H9 (cell line): ENCODE measurements around the gene CADPS. TPM values are rescaled to one million over a fixed set of nuclear protein-coding genes. Genes with fewer than 3 reads are reported as not detected.

Experiments used
- DNase-seq: peaks from one replicate; pipeline ENCODE4 v3.0.0-alpha.2; 2017
- H2AFZ ChIP-seq: one replicate; pipeline ENCODE4 v1.6.1; 2013; ENCODE audit warnings: mild to moderate bottlenecking, low read length, control low read depth, moderate library complexity
- H2AK5ac ChIP-seq: 2 replicates; pipeline ENCODE4 v1.6.1; 2013; ENCODE audit warnings: low read length, control low read depth, mixed read lengths; ENCODE audit not compliant: insufficient read length
- H2BK120ac ChIP-seq: one replicate; pipeline ENCODE4 v1.6.1; 2013; ENCODE audit warnings: low read depth, mild to moderate bottlenecking, low read length, control low read depth, inconsistent platforms; ENCODE audit not compliant: poor library complexity, severe bottlenecking
- H2BK12ac ChIP-seq: 2 replicates; pipeline ENCODE4 v1.6.1; 2013; ENCODE audit warnings: low read length, control low read depth, mixed read lengths, low read depth; ENCODE audit not compliant: insufficient read length
- H2BK15ac ChIP-seq: 2 replicates; pipeline ENCODE4 v1.6.1; 2013; ENCODE audit warnings: low read depth, low read length, control low read depth
- H2BK20ac ChIP-seq: one replicate; pipeline ENCODE4 v1.6.1; 2013; ENCODE audit warnings: low read depth, mild to moderate bottlenecking, low read length, control low read depth, inconsistent platforms; ENCODE audit not compliant: poor library complexity, severe bottlenecking
- H2BK5ac ChIP-seq: 2 replicates; pipeline ENCODE4 v1.6.1; 2013; ENCODE audit warnings: low read length, control low read depth, mixed read lengths; ENCODE audit not compliant: insufficient read length
- H3K14ac ChIP-seq: 2 replicates; pipeline ENCODE4 v1.6.1; 2013; ENCODE audit warnings: low read length, control low read depth; ENCODE audit not compliant: insufficient read depth
- H3K18ac ChIP-seq: 2 replicates; pipeline ENCODE4 v1.6.1; 2013; ENCODE audit warnings: low read depth, mild to moderate bottlenecking, mixed read lengths, low read length, control low read depth; ENCODE audit not compliant: insufficient read length
- H3K23ac ChIP-seq: 2 replicates; pipeline ENCODE4 v1.6.1; 2013; ENCODE audit warnings: low read length, control low read depth, mixed read lengths, low read depth; ENCODE audit not compliant: insufficient read length
- H3K23me2 ChIP-seq: 2 replicates; pipeline ENCODE4 v1.6.1; 2013; ENCODE audit warnings: low read depth, mild to moderate bottlenecking, mixed read lengths, low read length, control low read depth; ENCODE audit not compliant: insufficient read length, poor library complexity, severe bottlenecking
- H3K27ac ChIP-seq: 2 replicates; pipeline ENCODE4 v1.5.1; 2013; ENCODE audit warnings: low read length, control low read depth, mixed read lengths, low read depth; ENCODE audit not compliant: insufficient read length
- H3K27me3 ChIP-seq: 2 replicates; pipeline ENCODE4 v1.6.1; 2013; ENCODE audit warnings: low read length, control low read depth, inconsistent platforms; ENCODE audit not compliant: insufficient read depth
- H3K4ac ChIP-seq: 2 replicates; pipeline ENCODE4 v1.6.1; 2013; ENCODE audit warnings: low read depth, mild to moderate bottlenecking, control low read depth, inconsistent platforms, low read length, moderate library complexity
- H3K4me1 ChIP-seq: 2 replicates; pipeline ENCODE4 v1.6.1; 2013; ENCODE audit warnings: low read length, control low read depth, inconsistent platforms; ENCODE audit not compliant: insufficient read depth
- H3K4me2 ChIP-seq: 2 replicates; pipeline ENCODE4 v1.6.1; 2013; ENCODE audit warnings: low read length, control low read depth, mixed read lengths; ENCODE audit not compliant: insufficient read length, insufficient read depth
- H3K56ac ChIP-seq: 2 replicates; pipeline ENCODE4 v1.6.1; 2013; ENCODE audit warnings: low read depth, mild to moderate bottlenecking, mixed read lengths, low read length, control low read depth; ENCODE audit not compliant: insufficient read length
- H3K79me1 ChIP-seq: 2 replicates; pipeline ENCODE4 v1.6.1; 2013; ENCODE audit warnings: low read depth, mild to moderate bottlenecking, moderate library complexity, low read length, control low read depth, inconsistent platforms; ENCODE audit not compliant: insufficient read depth, poor library complexity, severe bottlenecking
- H3K79me2 ChIP-seq: 2 replicates; pipeline ENCODE4 v1.6.1; 2013; ENCODE audit warnings: low read length, control low read depth, inconsistent platforms; ENCODE audit not compliant: insufficient read depth
- H3K9ac ChIP-seq: 2 replicates; pipeline ENCODE4 v1.6.1; 2013; ENCODE audit warnings: low read length, control low read depth, mixed read lengths; ENCODE audit not compliant: insufficient read length; ENCODE audit errors: extremely low read depth
- H3K9me3 ChIP-seq: one replicate; pipeline ENCODE4 v1.6.1; 2013; ENCODE audit warnings: low read depth, low read length, inconsistent platforms; ENCODE audit not compliant: control insufficient read depth
- H3T11ph ChIP-seq: one replicate; pipeline ENCODE4 v1.6.1; 2013; ENCODE audit warnings: mild to moderate bottlenecking, low read length, control low read depth, inconsistent platforms
- H4K20me1 ChIP-seq: one replicate; pipeline ENCODE4 v1.6.1; 2013; ENCODE audit not compliant: control insufficient read depth, insufficient read length, insufficient read depth
- H4K5ac ChIP-seq: 2 replicates; pipeline ENCODE4 v1.6.1; 2013; ENCODE audit warnings: low read depth, mild to moderate bottlenecking, mixed read lengths, low read length, control low read depth; ENCODE audit not compliant: insufficient read length
- H4K8ac ChIP-seq: replicated peaks from 2 replicates; pipeline ENCODE4 v1.6.1; 2013; ENCODE audit warnings: low read length, control low read depth, mixed read lengths, low read depth; ENCODE audit not compliant: insufficient read length
- H4K91ac ChIP-seq: 2 replicates; pipeline ENCODE4 v1.6.1; 2013; ENCODE audit warnings: low read depth, mild to moderate bottlenecking, moderate library complexity, mixed read lengths, low read length, control low read depth; ENCODE audit not compliant: insufficient read length
- H3K27ac Mint-ChIP-seq, 3 experiments: 2 replicates in 2 of 3; 3 replicates in 1 of 3; pipeline ENCODE4 v1.8.0; 2020 to 2021; ENCODE audit warnings: mixed read lengths in 3 of 3, mild to moderate bottlenecking in 1 of 3, moderate library complexity in 1 of 3
- H3K27me3 Mint-ChIP-seq: 2 replicates; pipeline ENCODE4 v1.8.0; 2021; ENCODE audit warnings: low read depth, mild to moderate bottlenecking, moderate library complexity, mixed read lengths
- H3K36me3 Mint-ChIP-seq, 3 experiments: 2 replicates in 2 of 3; 3 replicates in 1 of 3; pipeline ENCODE4 v1.8.0; 2020 to 2021; ENCODE audit warnings: low read depth in 3 of 3, mixed read lengths in 3 of 3; ENCODE audit not compliant: insufficient read depth in 1 of 3
- H3K4me1 Mint-ChIP-seq, 2 experiments: 2 replicates each; pipeline ENCODE4 v1.8.0; 2020; ENCODE audit warnings: mixed read lengths in 2 of 2
- H3K4me3 Mint-ChIP-seq, 2 experiments: 2 replicates in 1 of 2; 3 replicates in 1 of 2; pipeline ENCODE4 v1.8.0; 2020 to 2021; ENCODE audit warnings: mild to moderate bottlenecking in 2 of 2, mixed read lengths in 2 of 2, moderate library complexity in 1 of 2
- H3K9me3 Mint-ChIP-seq, 2 experiments: 2 replicates in 1 of 2; 3 replicates in 1 of 2; pipeline ENCODE4 v1.8.0; 2020; ENCODE audit warnings: mild to moderate bottlenecking in 2 of 2, mixed read lengths in 2 of 2, moderate library complexity in 1 of 2
- total RNA-seq: library from RNA; stranded (reverse); gene quantifications from 2 replicates; pipeline ENCODE4 v1.2.1, GENCODE V29; 2021
- TF ChIP-seq, protein P1 (sequence below): fragments of 200-600 bp; sonication (generic); conservative IDR thresholded peaks from 3 replicates; pipeline ENCODE4 v1.8.0; 2021; ENCODE audit warnings: antibody characterized with exemption, mild to moderate bottlenecking

The CADPS gene
- total RNA-seq, 1 experiment from 2014 or later = 6.6 TPM

DNA sequence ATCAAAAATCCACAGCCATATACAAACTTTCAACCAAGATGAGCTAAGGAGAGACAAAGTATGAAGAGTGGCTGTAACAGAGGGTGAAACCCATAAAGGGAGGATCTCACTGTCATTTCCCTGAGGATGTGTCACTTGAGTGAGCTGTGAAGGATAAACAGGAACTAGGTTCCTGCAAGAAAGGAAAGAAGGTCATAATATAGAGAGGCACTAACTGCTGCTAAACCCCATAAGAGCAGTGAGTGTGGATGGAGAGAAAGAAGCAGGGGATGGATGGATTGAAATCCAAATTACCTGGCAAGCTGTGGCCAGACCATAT, 45.2 kb upstream of the CADPS start:
- H3K79me1 ChIP-seq = no peaks in the 10 kb centered on the region
- H3K23me2 ChIP-seq = no peaks in the 10 kb centered on the region
- H3K4ac ChIP-seq = no peak overlapping the region
- peaks cover 2 to 3% of the 10 kb centered on the region in 2 experiments; a peak in 1 of 5 replicates for H3K9me3 Mint-ChIP-seq
- H4K20me1 ChIP-seq = no peaks in the 10 kb centered on the region
- no peak overlapping the region for H3T11ph ChIP-seq
- H2BK12ac ChIP-seq = no peak overlapping the region
- H3K23ac ChIP-seq = no peak overlapping the region
- no peak overlapping the region for H2AK5ac ChIP-seq
- H4K91ac ChIP-seq = no peak overlapping the region
- H3K18ac ChIP-seq = no peak overlapping the region
- H2AFZ ChIP-seq = no peak overlapping the region
- H3K27ac ChIP-seq = no peak overlapping the region
- TF ChIP-seq, protein P1, sequence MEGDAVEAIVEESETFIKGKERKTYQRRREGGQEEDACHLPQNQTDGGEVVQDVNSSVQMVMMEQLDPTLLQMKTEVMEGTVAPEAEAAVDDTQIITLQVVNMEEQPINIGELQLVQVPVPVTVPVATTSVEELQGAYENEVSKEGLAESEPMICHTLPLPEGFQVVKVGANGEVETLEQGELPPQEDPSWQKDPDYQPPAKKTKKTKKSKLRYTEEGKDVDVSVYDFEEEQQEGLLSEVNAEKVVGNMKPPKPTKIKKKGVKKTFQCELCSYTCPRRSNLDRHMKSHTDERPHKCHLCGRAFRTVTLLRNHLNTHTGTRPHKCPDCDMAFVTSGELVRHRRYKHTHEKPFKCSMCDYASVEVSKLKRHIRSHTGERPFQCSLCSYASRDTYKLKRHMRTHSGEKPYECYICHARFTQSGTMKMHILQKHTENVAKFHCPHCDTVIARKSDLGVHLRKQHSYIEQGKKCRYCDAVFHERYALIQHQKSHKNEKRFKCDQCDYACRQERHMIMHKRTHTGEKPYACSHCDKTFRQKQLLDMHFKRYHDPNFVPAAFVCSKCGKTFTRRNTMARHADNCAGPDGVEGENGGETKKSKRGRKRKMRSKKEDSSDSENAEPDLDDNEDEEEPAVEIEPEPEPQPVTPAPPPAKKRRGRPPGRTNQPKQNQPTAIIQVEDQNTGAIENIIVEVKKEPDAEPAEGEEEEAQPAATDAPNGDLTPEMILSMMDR = no peak
- H3K27me3 ChIP-seq = no peaks in the 10 kb centered on the region
- H3K27me3 Mint-ChIP-seq = peaks cover 4% of the 10 kb centered on the region
- H4K8ac ChIP-seq = no peak overlapping the region
- no peak for DNase-seq
- H3K27ac Mint-ChIP-seq = no peak overlapping the region
- no peak overlapping the region for H3K56ac ChIP-seq
- no peak overlapping the region for H2BK5ac ChIP-seq
- peaks cover 0 to 5% (median 0%) of the 10 kb centered on the region in 3 experiments; a peak in 3 of 7 replicates for H3K36me3 Mint-ChIP-seq
- no peak overlapping the region for H3K4me3 Mint-ChIP-seq
- peaks cover 6% of the 10 kb centered on the region; the same call in 1 of the 2 replicates for H3K4me1 ChIP-seq
- H3K14ac ChIP-seq = no peak overlapping the region
- no peak overlapping the region for H3K9ac ChIP-seq
- no peak overlapping the region for H2BK120ac ChIP-seq
- no peak overlapping the region for H3K4me2 ChIP-seq
- H2BK15ac ChIP-seq = no peak overlapping the region
- H2BK20ac ChIP-seq = no peak overlapping the region
- no peak overlapping the region for H4K5ac ChIP-seq
- H3K9me3 ChIP-seq = no peaks in the 10 kb centered on the region
- no peaks in the 10 kb centered on the region for H3K79me2 ChIP-seq
- peaks cover 27 to 31% of the 10 kb centered on the region in 2 experiments for H3K4me1 Mint-ChIP-seq
